Muscle layer of colon (tissue), 2 donors: ENCODE results near the gene CMKLR1.
A peak's percentile ranks its signal among the peaks of the same experiment; 100 is the strongest.

Source experiments
- H3K27ac ChIP-seq: one replicate; pipeline ENCODE4 v1.7.0; 2013; ENCODE audit warnings: low read depth, mild to moderate bottlenecking, low read length, moderate library complexity
- H3K27me3 ChIP-seq, 2 donors: one replicate each; pipeline ENCODE4 v1.7.0; 2013; ENCODE audit warnings: low read length in 2 of 2, mild to moderate bottlenecking in 2 of 2; ENCODE audit not compliant: insufficient read depth in 2 of 2, control insufficient read depth in 1 of 2
- H3K36me3 ChIP-seq: one replicate; pipeline ENCODE4 v1.7.0; 2013; ENCODE audit warnings: mild to moderate bottlenecking, low read length; ENCODE audit not compliant: insufficient read depth
- H3K4me1 ChIP-seq: one replicate; pipeline ENCODE4 v1.7.0; 2013; ENCODE audit warnings: mild to moderate bottlenecking, low read length; ENCODE audit not compliant: insufficient read depth
- H3K4me3 ChIP-seq, 2 donors: one replicate each; pipeline ENCODE4 v1.7.0; 2013; ENCODE audit warnings: low read length in 2 of 2, low read depth in 1 of 2, mild to moderate bottlenecking in 1 of 2, moderate library complexity in 1 of 2
- H3K9ac ChIP-seq: one replicate; pipeline ENCODE4 v1.7.0; 2013; ENCODE audit warnings: low read length
- H3K9me3 ChIP-seq: one replicate; pipeline ENCODE4 v1.7.0; 2013; ENCODE audit warnings: mild to moderate bottlenecking, low read length
- donor health status: abdominal sarcoma.
- donor health status: Adenocarcinoma of cecum.

CMKLR1 gene

GRCh38 chr12:108311605-108312004 is 27.5 kb downstream of the CMKLR1 start:
- no peak overlapping the region for H3K9ac ChIP-seq
- H3K9me3 ChIP-seq, result no peaks in the 10 kb centered on the region
- H3K27me3 ChIP-seq, result no peaks in the 10 kb centered on the region
- H3K4me1 ChIP-seq, result peaks cover 44% of the 10 kb centered on the region
- no peak overlapping the region for H3K27ac ChIP-seq
- H3K4me3 ChIP-seq, result no peak overlapping the region
- H3K36me3 ChIP-seq, result no peaks in the 10 kb centered on the region

- Histone ChIP-seq H3K27me3 (no peaks in the 10 kb centered on the region), H3K27ac (no peak overlapping the region), H3K4me3 (no peak overlapping the region), H3K9ac (no peak overlapping the region), H3K36me3 (no peaks in the 10 kb centered on the region), H3K4me1 (peaks cover 52% of the 10 kb centered on the region), H3K9me3 (no peaks in the 10 kb centered on the region)
Observed at GRCh38 chr12:108310489-108310888, 28.6 kb downstream of the CMKLR1 start.

- Histone ChIP-seq H3K27me3 (no peaks in the 10 kb centered on the region), H3K4me3 (no peak overlapping the region), H3K9ac (no peak overlapping the region), H3K27ac (no peak overlapping the region), H3K4me1 (peaks cover 59% of the 10 kb centered on the region), H3K9me3 (no peaks in the 10 kb centered on the region), H3K36me3 (no peaks in the 10 kb centered on the region)
Observed at GRCh38 chr12:108309674-108310312, 29.3 kb downstream of the CMKLR1 start.

- Histone ChIP-seq H3K9ac (no peak overlapping the region), H3K9me3 (no peaks in the 10 kb centered on the region), H3K4me1 (peaks cover 60% of the 10 kb centered on the region), H3K4me3 (no peak overlapping the region), H3K27ac (no peak overlapping the region), H3K27me3 (no peaks in the 10 kb centered on the region), H3K36me3 (no peaks in the 10 kb centered on the region)
Observed at GRCh38 chr12:108308395-108309085, 30.6 kb downstream of the CMKLR1 start.

- H3K27ac ChIP-seq, result no peak overlapping the region
- no peaks in the 10 kb centered on the region for H3K27me3 ChIP-seq
- H3K4me1 ChIP-seq, result peaks cover 49% of the 10 kb centered on the region
- no peak overlapping the region for H3K4me3 ChIP-seq
- no peaks in the 10 kb centered on the region for H3K36me3 ChIP-seq
- H3K9me3 ChIP-seq, result no peaks in the 10 kb centered on the region
- no peak overlapping the region for H3K9ac ChIP-seq
Observed at GRCh38 chr12:108307006-108307405, 32.1 kb downstream of the CMKLR1 start.

GRCh38 chr12:108306506-108306905 is 32.6 kb downstream of the CMKLR1 start:
- H3K27ac ChIP-seq, result no peak overlapping the region
- no peak overlapping the region for H3K4me3 ChIP-seq
- H3K4me1 ChIP-seq, result peaks cover 47% of the 10 kb centered on the region
- H3K9me3 ChIP-seq, result no peaks in the 10 kb centered on the region
- H3K36me3 ChIP-seq, result no peaks in the 10 kb centered on the region
- no peaks in the 10 kb centered on the region for H3K27me3 ChIP-seq
- no peak overlapping the region for H3K9ac ChIP-seq

- H3K36me3 ChIP-seq, result no peaks in the 10 kb centered on the region
Observed at GRCh38 chr12:108305991-108306501, 33.1 kb downstream of the CMKLR1 start.

GRCh38 chr12:108305520-108305919 is 33.6 kb downstream of the CMKLR1 start:
- H3K27me3 ChIP-seq, result no peaks in the 10 kb centered on the region
- H3K36me3 ChIP-seq, result no peaks in the 10 kb centered on the region
- peak overlapping the region in 1 of 2 donors; percentile 28 for H3K4me3 ChIP-seq
- H3K9me3 ChIP-seq, result no peaks in the 10 kb centered on the region
- peak overlapping the region; percentile 4 for H3K27ac ChIP-seq
- no peak overlapping the region for H3K9ac ChIP-seq
- H3K4me1 ChIP-seq, result peaks cover 42% of the 10 kb centered on the region

More at GRCh38 chr12:108305991-108306501, 33.1 kb downstream of the CMKLR1 start:
- Histone ChIP-seq H3K27me3 (no peaks in the 10 kb centered on the region), H3K27ac (peak overlapping the region; percentile 4), H3K9ac (no peak overlapping the region), H3K9me3 (no peaks in the 10 kb centered on the region), H3K4me3 (peak overlapping the region in 1 of 2 donors; percentile 28), H3K4me1 (peaks cover 47% of the 10 kb centered on the region)

GRCh38 chr12:108304633-108305032 is 34.5 kb downstream of the CMKLR1 start:
- H3K36me3 ChIP-seq, result no peaks in the 10 kb centered on the region
- H3K4me1 ChIP-seq, result peaks cover 34% of the 10 kb centered on the region
- no peak overlapping the region for H3K9ac ChIP-seq
- H3K4me3 ChIP-seq, result no peak overlapping the region
- H3K9me3 ChIP-seq, result no peaks in the 10 kb centered on the region
- H3K27ac ChIP-seq, result no peak overlapping the region
- H3K27me3 ChIP-seq, result no peaks in the 10 kb centered on the region

- peaks cover 33% of the 10 kb centered on the region for H3K4me1 ChIP-seq
- H3K27me3 ChIP-seq, result no peaks in the 10 kb centered on the region
- no peak overlapping the region for H3K27ac ChIP-seq
- H3K36me3 ChIP-seq, result no peaks in the 10 kb centered on the region
- no peaks in the 10 kb centered on the region for H3K9me3 ChIP-seq
- H3K9ac ChIP-seq, result no peak overlapping the region
- H3K4me3 ChIP-seq, result no peak overlapping the region
Observed at GRCh38 chr12:108303703-108304102, 35.4 kb downstream of the CMKLR1 start.

GRCh38 chr12:108302403-108303311 is 36.5 kb downstream of the CMKLR1 start:
- no peaks in the 10 kb centered on the region for H3K36me3 ChIP-seq
- no peak overlapping the region for H3K27ac ChIP-seq
- H3K4me1 ChIP-seq, result peaks cover 29% of the 10 kb centered on the region
- H3K27me3 ChIP-seq, result no peaks in the 10 kb centered on the region
- no peak overlapping the region for H3K4me3 ChIP-seq
- H3K9me3 ChIP-seq, result no peaks in the 10 kb centered on the region
- no peak overlapping the region for H3K9ac ChIP-seq
